ENCODE data around the gene ZNF804A.

DNA sequence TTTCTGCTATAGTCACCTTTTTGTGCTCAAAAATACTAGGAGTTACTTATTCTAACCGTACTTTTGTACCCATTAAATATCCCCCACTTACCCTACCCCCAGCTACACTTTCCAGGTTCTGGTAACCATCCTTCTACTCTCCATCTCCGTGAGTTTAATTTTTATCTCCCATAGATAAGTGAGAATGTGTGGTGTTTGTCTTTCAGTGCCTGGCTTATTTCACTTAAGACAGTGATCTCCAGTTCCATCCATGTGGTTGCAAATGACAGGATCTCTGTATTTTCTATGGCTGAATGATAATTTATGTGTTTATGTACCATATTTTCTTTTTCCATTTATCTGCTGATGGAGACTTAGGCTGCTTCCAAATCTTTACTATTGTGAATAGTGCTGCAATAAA is 323.3 kb downstream of the ZNF804A start:
- TF ChIP-seq, protein P1, sequence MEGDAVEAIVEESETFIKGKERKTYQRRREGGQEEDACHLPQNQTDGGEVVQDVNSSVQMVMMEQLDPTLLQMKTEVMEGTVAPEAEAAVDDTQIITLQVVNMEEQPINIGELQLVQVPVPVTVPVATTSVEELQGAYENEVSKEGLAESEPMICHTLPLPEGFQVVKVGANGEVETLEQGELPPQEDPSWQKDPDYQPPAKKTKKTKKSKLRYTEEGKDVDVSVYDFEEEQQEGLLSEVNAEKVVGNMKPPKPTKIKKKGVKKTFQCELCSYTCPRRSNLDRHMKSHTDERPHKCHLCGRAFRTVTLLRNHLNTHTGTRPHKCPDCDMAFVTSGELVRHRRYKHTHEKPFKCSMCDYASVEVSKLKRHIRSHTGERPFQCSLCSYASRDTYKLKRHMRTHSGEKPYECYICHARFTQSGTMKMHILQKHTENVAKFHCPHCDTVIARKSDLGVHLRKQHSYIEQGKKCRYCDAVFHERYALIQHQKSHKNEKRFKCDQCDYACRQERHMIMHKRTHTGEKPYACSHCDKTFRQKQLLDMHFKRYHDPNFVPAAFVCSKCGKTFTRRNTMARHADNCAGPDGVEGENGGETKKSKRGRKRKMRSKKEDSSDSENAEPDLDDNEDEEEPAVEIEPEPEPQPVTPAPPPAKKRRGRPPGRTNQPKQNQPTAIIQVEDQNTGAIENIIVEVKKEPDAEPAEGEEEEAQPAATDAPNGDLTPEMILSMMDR (conservative IDR thresholded peaks at IDR 0.05; ENCODE audit: low read depth, low read length): no peak
- no peak for TF ChIP-seq EZH2 (IDR thresholded peaks at IDR 0.05; ENCODE audit: borderline replicate concordance, low read depth, low read length, poor library complexity, severe bottlenecking)
